ENCODE results near the gene TBC1D8.

The TBC1D8 gene

DNA sequence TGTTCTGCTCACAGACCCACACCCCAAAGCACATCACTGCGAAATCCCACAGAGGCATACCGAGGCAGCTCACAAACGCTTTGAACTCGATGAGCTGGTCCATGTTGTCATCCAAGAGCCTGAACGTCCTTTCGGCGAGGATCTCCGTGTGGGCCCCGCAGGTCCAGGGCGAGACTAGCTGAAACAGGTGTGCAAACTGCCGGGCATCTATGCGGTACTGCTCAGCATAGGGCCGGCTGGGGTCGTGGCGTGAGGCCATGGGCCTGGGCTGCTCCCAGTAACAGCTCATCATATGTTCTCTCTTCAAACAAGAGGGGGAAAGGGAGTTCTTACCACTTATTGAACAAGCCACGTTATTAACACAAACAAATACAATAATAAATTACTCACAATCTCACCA, 129.0 kb downstream of the TBC1D8 start:
- DNase-seq = no peak

- DNase-seq = no peak
Measured at GRCh38 chr2:101018934-101019333, 132.2 kb downstream of the TBC1D8 start.

DNA sequence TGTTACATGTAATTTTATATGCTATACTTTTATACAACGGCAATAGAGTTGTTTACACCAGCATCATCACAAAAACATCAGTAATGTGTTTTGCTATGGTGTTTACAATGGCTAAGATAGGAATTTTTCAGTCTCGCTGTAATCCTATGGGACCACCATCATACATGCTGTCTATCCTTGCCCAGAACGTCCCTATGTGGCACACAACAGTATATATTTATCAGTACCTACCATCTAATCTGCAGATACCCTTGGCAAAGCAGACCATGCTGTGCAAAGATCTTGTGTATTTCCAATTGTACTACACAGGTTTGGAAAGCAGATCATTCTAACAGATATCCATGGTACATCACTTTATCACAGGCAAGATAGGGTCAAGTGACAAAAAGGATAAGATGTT, 133.8 kb downstream of the TBC1D8 start:
- no peak for DNase-seq

DNA sequence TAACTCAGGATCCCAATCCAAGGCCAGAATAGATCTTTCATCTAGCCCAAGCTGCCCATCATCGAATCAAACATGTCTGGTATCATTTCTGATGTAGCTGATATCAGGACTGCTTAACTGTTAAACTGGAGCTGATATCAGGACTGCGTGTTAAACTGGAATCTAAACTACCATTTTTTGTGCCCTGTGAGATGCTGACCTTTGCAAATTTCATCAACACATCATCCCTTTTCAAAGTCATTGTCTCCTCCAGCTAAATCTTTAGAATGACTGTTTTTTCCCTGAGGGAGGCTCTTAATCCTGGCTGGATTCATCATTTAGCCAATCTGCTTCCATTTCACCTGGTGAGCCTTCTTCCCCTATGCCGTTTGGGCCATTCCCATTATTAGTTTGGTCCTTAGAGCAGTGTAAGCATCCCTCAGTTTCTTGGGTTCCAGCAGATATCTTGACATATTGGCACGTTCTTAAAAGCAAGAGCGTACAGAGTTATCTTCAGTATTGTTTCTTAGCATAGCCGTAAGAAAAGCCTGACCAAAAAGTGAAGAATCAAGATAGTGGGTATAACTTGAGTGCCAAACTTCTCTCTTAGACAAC, 136.8 kb downstream of the TBC1D8 start:
- DNase-seq = no peak

GRCh38 chr2:101012706-101013181, 138.4 kb downstream of the TBC1D8 start:
- peak; percentile 51 for DNase-seq

DNA sequence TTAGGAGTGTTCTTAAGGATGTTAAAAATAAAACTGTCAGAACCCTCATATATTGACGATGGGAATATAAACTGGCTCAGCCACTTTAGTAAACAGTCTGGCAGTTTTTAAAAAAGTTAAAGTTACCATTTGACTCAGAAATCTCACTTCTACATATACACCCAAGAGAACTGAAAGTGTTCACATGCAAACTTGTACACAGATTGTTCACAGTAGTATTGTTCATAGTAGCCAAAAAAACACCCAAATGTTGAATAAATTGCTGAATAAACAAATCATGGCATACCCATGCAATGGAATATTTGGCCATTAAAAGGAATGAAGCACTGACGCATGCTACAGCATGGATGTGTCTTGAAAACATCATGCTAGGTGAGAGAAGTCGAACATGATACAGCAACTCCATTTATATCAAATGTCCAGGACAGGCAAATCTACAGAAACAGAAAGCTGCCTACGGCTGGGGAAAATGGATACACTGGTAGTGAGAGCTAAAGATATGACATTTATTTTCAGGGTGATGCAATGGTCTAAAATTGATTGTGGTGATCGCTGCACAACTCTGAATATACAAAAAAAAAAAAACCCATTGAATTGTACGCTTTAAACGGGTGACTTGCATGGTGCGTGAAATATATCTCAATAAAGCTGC, 139.0 kb downstream of the TBC1D8 start:
- no peak for DNase-seq

GRCh38 chr2:101011152-101011551, 140.0 kb downstream of the TBC1D8 start:
- no peak for DNase-seq

GRCh38 chr2:101007415-101008345, 143.5 kb downstream of the TBC1D8 start:
- no peak for DNase-seq

- DNase-seq = no peak
Measured at GRCh38 chr2:101006065-101006715, 145.0 kb downstream of the TBC1D8 start.

DNA sequence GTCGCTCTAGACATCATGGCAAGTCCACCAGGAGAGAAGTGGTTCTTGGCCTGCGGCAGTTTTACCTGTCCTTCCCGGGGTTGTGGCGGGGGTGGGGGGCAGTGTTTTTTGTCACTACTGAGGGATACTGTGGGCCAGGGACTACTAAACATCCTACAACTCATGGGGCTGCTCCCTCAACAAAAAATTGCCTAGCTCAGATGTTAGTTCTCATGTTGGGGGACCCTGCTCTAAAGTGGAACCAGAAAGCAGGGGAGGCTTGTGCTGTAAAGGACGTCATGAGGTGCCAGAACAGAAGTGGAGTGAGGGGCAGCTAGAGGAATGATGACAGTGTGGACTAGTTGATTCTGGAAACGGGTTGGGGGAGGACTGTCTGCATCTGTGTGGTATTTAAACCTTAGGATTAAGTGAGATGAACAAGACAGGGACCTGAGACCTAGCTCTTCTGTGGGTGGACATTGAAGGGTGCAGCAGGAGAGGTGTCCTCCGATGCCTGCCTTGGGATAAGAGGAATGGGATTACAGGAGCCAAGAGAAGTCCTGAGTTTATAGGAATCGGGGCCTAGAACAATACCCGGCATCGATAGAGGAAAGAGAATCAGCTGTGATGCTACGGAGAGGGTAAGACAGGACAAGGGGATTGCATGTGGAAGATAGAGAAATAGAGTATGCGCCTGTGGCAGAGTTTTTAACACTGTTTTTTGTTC, 146.4 kb downstream of the TBC1D8 start:
- no peak for DNase-seq

- DNase-seq = no peak
Measured at GRCh38 chr2:101003278-101003775, 147.9 kb downstream of the TBC1D8 start.

GRCh38 chr2:101002562-101003277, 148.5 kb downstream of the TBC1D8 start:
- no peak for DNase-seq

- DNase-seq = peak; percentile 92
Measured at GRCh38 chr2:101001691-101002561, 149.3 kb downstream of the TBC1D8 start, which contains the start of gene RPL31. TSS of gene RPL31 (plus strand) at chr2:101002289. CDS start at chr2:101002702, 413 bp downstream.

GRCh38 chr2:100999995-101000394, 151.2 kb downstream of the TBC1D8 start:
- no peak for DNase-seq

- no peak for DNase-seq
Measured at GRCh38 chr2:100998235-100998573, 153.0 kb downstream of the TBC1D8 start.

DNA sequence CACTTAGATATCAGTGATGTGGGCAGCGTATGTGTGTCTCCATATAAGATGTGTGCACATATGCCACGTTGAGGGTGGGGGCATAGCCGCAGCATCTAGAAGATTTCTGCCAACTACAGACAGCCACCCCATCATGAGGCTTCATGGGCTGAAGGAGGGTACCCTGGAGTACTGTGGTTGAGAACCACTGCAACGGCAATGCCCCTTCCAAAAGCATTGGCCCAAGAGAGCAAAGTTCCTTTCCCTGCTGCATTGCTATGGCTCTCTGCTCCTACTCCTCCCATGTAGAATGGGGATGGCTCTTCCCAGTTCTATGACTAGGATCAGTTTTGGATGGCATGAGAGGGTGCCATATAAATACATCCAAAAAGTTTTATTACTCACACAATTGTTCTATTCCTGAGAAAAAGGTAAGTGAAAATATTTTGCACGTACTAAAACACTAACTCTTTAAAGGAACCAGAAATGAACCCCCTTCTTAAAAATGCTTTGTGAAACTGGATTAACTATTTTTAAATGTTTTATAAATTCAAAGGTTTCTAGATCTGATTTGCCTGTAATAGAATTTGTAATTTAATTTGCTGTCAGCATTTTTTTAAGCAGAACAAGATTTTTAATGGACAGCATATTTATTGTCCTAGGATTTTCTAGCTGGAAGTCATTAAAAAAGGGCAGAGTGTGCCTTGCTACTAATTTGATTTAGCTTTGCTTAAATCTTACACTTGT, 153.5 kb downstream of the TBC1D8 start:
- no peak for DNase-seq

DNA sequence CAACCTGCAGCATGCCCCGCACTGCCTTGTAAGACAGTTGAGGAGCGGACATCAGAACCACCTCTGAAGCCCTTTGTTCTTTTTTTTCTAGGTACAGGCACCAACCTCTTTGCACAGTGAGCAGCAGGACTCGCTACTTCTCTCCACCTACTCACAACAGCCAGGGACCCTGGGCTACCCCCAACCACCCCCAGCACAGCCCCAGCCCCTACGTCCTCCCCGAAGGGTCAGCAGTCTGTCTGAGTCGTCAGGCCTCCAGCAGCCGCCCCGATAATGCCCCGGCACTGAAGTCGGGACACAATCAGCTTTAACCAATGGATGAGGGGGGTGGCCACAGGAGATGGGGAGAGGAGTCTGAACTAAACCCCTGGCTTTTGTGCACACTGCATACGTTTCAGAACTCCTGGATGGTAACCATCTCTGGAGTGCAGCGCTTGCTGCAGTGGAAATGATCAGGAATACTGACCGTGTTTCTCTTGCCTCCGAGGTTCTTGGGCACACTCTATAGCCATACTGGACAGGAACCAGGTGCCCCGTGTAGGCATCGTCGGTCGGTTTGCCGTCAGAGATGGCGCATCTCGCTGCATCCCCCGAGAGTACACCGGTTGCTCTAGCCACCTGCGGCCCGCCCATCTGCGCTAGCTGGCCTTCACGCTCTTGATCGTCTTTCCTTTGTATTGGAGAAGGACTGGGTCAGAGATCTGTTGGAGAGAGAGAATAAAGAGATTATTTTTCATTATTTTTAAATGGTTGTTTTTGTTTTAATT, 155.7 kb downstream of the TBC1D8 start:
- DNase-seq = no peak

- no peak for DNase-seq
Measured at GRCh38 chr2:100993294-100993693, 157.9 kb downstream of the TBC1D8 start.

- no peak for DNase-seq
Measured at GRCh38 chr2:100992262-100992661, 158.9 kb downstream of the TBC1D8 start.

All from NCI-H345 (cell line).